ENCODE measurements around the gene MAP3K20.
"Not testable (repeated sequence)": the region's sequence is repeated elsewhere in the genome, so short reads cannot be mapped to it uniquely, and the experiment has no call there.

Gene MAP3K20

GRCh38 chr2:173126819-173127218 is 51.2 kb downstream of the MAP3K20 start:
- peak; percentile 46 for DNase-seq

DNA sequence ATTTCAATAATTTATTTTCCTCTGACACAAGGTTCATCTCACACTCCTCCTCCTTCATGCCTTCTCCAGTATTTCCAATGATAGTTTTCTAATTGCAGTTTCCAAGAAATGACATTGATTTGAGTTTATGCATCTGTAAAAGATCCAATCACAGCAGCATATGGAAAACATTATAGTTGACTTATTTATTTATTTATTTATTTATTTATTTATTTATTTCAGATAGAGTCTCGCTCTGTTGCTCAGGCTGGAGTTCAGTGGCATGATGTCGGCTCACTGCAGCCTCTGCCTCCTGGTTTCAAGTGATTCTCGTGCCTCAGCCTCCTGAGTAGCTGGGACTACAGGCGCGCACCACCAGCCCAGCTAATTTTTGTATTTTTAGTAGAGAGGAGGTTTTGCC is 52.5 kb downstream of the MAP3K20 start:
- not testable (repeated sequence) for DNase-seq

GRCh38 chr2:173130496-173131465 is 55.1 kb downstream of the MAP3K20 start:
- DNase-seq: no peak

DNA sequence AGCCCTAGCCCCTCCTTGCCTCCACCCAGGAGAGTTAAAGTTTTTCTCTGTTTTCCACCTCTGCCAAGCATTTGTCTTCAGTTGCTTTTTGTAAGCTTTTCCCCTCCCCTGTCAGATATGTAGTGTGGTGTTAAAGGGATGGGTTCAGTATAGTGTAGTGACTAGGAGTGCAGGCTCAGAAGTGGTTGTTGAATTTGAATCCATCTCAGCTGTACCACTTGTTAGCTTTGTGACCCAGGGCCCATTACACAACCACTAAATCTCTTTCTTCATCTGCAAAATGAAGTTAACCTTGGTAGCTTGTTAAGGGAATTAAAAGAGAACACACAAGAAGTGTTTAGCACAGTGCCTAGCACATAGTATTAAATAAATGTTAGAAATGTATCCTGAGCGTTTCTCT is 56.9 kb downstream of the MAP3K20 start:
- no peak for DNase-seq

- DNase-seq: no peak
Observed at GRCh38 chr2:173134703-173135102, 59.1 kb downstream of the MAP3K20 start.

- no peak for DNase-seq
Observed at GRCh38 chr2:173136067-173136466, 60.4 kb downstream of the MAP3K20 start.

DNA sequence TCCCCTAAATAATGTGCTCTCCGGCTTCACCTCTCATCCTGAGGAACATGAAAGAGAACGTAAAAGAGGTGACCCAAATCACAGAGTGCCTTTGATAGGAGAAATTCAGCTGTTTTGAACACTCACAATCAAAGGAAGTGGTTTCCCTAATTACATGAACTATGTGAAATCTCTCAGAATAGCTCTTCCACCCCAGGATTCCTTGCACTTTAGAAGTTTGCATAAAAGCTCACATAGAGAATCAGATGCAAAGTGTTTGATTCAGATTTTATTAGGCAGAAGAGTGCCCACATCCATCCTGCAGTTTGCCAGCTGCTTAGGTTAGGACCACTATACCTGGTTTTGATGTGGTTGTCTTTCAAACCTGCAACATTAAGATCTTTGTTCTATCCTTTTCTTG is 61.0 kb downstream of the MAP3K20 start:
- no peak for DNase-seq

- DNase-seq: no peak
Observed at GRCh38 chr2:173137610-173138009, 62.0 kb downstream of the MAP3K20 start.

- no peak for DNase-seq
Observed at GRCh38 chr2:173138962-173139361, 63.3 kb downstream of the MAP3K20 start.

GRCh38 chr2:173141666-173142065 is 66.0 kb downstream of the MAP3K20 start:
- DNase-seq: no peak

GRCh38 chr2:173145454-173145853 is 69.8 kb downstream of the MAP3K20 start:
- no peak for DNase-seq

- peak; percentile 52 for DNase-seq
Observed at GRCh38 chr2:173146590-173146989, 70.9 kb downstream of the MAP3K20 start.

DNA sequence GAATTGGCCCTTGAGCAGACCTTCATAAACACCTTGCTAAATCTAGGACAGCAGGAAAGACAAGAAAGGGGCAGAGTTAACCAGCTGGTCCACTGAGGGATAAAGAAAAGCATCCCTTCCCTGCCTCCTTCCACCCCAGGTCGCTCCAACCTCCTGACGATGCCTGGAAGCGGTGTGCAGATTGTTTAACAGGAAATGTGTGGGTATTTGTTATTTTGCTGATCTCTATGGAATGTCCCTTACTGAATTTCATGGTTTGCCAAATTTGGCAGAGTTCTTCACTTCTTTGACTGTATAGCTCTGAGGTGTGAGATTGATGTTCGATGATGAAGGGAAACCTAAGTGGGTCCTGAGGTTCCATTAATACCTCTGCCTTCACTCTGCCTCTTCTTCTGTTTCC is 72.9 kb downstream of the MAP3K20 start:
- no peak for DNase-seq

- DNase-seq: no peak
Observed at GRCh38 chr2:173149491-173149890, 73.8 kb downstream of the MAP3K20 start.

DNA sequence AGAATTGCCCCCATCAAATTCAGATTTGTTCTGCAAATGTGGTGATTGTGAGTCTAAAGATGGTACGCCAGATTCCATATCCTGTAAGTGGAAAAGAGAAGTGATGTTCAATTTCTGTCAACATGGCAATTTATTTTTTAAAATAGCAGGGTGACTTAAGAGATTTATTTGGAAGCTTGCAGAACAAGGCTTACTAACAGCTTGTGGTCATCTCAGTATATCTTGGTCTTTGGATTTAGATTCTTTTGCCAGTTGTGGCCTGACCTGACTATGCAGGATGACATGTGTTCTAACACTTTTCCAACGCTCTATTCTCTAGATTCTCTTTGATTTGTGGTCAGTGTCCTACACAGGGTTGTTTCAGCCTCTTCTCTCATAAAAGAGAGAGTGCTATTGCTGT is 74.4 kb downstream of the MAP3K20 start:
- peak; percentile 81 for DNase-seq

- no peak for DNase-seq
Observed at GRCh38 chr2:173150963-173151362, 75.3 kb downstream of the MAP3K20 start.

DNA sequence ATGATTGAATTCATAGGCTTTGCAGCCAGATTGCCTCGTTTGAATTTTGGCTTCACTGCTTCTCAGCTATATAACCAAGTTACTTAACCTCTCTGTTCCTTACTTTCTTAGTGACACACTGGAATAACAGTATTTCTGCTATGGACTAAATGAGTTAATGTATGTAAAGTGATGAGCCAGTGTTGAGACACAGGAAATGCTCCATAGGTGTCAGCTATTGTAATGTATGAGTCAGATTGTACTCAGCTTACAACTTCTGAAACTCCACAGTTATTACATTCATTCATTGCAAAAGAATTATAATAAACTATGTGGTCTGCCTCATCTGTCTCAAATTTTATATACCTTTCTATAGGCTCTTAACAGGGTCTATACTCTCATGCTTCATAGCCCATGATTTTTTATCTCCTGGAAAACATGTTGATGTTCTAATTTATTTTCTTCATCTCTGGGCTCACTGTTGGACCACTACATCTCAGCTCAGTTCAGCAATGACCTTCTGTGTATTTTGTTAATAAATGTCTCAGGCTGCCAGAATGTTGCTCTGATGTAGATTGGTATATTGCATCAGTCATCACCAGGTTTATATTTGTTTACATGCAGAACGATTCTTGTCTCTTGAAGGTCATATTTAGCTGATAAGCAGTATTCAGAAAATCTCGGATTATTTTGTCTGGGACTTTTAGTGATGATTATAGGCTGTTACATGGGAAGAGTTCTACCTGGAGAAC is 76.2 kb downstream of the MAP3K20 start:
- peak; percentile 91 for DNase-seq

DNA sequence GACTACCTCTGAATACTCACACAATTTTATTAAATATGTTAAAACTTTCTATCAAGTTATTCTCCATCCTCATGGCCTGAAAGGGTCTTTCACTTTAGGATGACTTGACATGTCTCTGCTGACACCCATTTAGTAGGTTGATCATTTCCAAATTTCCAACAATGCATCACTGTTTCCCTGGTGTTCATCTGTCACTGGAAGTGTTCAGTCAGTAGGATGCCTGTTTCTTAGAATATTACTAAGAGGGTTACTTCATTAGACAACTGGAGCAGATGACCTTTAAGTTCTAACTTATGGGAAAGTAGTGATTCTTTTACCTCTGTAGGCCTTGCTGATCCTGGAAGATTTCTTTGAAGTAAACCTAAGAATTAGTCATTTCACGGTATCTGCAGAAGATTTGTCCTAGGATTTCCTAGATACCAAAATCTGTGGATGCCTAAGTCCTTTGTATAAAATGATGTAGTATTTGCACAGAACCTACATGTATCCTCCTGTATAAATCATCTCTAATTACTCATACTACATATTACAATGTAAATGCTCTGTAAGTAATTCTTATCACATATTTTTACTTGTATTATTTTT is 77.7 kb downstream of the MAP3K20 start:
- DNase-seq: no peak

DNA sequence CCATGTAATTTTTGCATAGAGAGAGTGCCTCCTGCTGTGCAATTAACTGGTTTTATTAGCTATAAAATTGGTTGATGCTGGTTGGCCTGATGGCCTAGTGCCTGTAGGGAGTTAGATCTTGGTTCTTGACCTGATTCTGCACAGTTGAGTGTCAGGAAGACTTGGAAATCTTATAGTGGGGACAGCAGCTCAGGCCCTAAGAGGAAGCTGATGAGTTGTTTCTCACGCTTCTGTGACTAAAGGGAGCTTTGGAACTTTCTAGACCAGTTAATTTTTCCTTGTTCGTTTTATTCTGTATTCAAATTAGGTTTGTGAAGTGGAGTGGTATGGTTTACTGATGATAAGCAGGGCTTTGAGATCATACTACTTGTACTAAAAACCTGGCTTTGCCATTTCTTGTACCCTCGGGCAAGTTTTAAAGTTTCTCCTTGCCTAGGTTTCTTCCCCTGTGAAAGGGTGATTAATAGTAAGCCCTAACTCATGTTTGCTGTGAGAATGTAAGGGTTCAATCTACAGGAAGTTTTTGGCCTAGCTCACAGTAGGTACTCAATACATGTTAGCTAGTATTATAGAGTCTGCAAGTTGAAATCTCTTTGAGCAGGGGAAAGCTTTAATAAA is 82.1 kb downstream of the MAP3K20 start:
- DNase-seq: no peak

GRCh38 chr2:173159791-173160463 is 84.3 kb downstream of the MAP3K20 start:
- peak; percentile 98 for DNase-seq

- no peak for DNase-seq
Observed at GRCh38 chr2:173160618-173161017, 85.0 kb downstream of the MAP3K20 start.

DNA sequence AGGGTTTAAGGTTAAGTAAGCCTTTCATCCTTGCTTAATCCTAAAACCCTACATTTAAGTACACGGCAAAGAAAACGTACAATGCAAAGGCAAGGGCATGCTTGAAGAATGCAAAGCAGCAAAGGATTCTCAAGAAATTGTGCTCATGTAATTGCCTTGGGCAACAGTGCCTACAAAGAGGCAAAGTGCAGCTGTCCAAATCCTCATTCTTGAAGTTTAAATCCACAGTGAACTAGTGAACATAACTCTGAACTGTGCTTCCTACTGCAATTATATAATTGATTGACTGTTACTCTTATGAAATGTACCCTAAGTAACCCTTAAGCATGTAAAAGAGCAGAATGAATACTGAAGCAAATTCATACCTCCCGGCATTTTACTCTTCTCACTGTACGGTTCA is 85.4 kb downstream of the MAP3K20 start:
- no peak for DNase-seq

DNA sequence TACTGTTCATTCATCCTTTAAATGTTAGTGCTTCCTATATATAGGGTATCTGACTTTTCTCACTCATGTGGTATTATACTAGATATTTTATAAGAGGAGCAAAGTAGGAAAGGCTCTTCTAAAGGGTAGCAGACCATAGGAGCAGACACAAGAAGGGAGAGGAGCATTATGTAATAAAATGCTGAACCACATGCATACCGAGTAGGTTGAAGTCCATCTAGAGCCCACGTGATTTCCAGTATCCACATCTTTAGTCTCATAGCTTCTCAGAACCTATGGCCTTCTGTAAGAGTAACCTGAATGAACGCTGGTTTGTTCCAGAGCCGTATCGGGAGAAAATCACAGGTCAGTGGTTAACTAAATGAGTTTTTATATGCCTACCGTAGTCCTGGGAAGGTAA is 85.9 kb downstream of the MAP3K20 start:
- no peak for DNase-seq
